Karpas-422 (cell line): ENCODE measurements around the gene FNDC3B. TPM values are rescaled to one million over a fixed set of nuclear protein-coding genes. Genes with fewer than 3 reads are reported as not detected.

Experiments used
- DNase-seq: peaks from one replicate; pipeline ENCODE4 v3.0.0-alpha.2; 2015
- H2AFZ ChIP-seq: fragments of 200-600 bp; sonication (generic); 2 replicates; pipeline ENCODE4 v1.6.1; 2014; ENCODE audit warnings: antibody characterized with exemption, low read length, mixed read lengths
- H3K27ac ChIP-seq: fragments of 200-600 bp; sonication (generic); 2 replicates; pipeline ENCODE4 v1.5.1; 2014; ENCODE audit warnings: mild to moderate bottlenecking, low read length, moderate library complexity
- H3K27me3 ChIP-seq: fragments of 200-600 bp; sonication (generic); 2 replicates; pipeline ENCODE4 v1.6.1; 2014; ENCODE audit warnings: low read length, mixed read lengths
- H3K36me3 ChIP-seq: fragments of 200-600 bp; sonication (generic); 2 replicates; pipeline ENCODE4 v1.6.1; 2014; ENCODE audit warnings: low read length, mixed read lengths; ENCODE audit not compliant: insufficient read depth
- H3K4me1 ChIP-seq: fragments of 200-600 bp; sonication (generic); 2 replicates; pipeline ENCODE4 v1.6.1; 2014; ENCODE audit warnings: mild to moderate bottlenecking, low read length, mixed read lengths
- H3K4me2 ChIP-seq: fragments of 200-600 bp; sonication (generic); 2 replicates; pipeline ENCODE4 v1.6.1; 2014; ENCODE audit warnings: low read length, low read depth, mild to moderate bottlenecking; ENCODE audit not compliant: poor library complexity, severe bottlenecking
- H3K4me3 ChIP-seq: fragments of 200-600 bp; sonication (generic); 2 replicates; pipeline ENCODE4 v1.5.1; 2014; ENCODE audit warnings: mild to moderate bottlenecking, antibody characterized with exemption, low read length, mixed read lengths
- H3K79me2 ChIP-seq: fragments of 200-600 bp; sonication (generic); 2 replicates; pipeline ENCODE4 v1.6.1; 2014; ENCODE audit warnings: mild to moderate bottlenecking, low read length, mixed read lengths
- H3K9ac ChIP-seq: fragments of 200-600 bp; sonication (generic); 2 replicates; pipeline ENCODE4 v1.6.0; 2014; ENCODE audit warnings: low read length
- H3K9me2 ChIP-seq: fragments of 200-600 bp; sonication (generic), shearing (Covaris generic); replicated peaks from 2 replicates; pipeline ENCODE4 v1.6.0; 2014; ENCODE audit warnings: mild to moderate bottlenecking, low read length, moderate library complexity; ENCODE audit not compliant: insufficient read depth
- H3K9me3 ChIP-seq: fragments of 300-700, 200-600 bp; sonication (generic); 2 replicates; pipeline ENCODE4 v1.6.1; 2014; ENCODE audit warnings: low read length, mixed read lengths
- H4K20me1 ChIP-seq: fragments of 200-600 bp; sonication (generic); 2 replicates; pipeline ENCODE4 v1.6.1; 2014; ENCODE audit warnings: mild to moderate bottlenecking, antibody characterized with exemption, low read length, low read depth; ENCODE audit not compliant: insufficient read depth
- total RNA-seq: library from RNA; depleted of rRNA; stranded (reverse); fragments of >200 nt; shearing (Covaris generic); gene quantifications from 2 replicates; pipeline ENCODE4 v1.2.3, GENCODE V29; 2014; ENCODE audit warnings: low replicate concordance

The FNDC3B gene
- total RNA-seq, 1 experiment from 2014 or later = 2.6 TPM

DNA sequence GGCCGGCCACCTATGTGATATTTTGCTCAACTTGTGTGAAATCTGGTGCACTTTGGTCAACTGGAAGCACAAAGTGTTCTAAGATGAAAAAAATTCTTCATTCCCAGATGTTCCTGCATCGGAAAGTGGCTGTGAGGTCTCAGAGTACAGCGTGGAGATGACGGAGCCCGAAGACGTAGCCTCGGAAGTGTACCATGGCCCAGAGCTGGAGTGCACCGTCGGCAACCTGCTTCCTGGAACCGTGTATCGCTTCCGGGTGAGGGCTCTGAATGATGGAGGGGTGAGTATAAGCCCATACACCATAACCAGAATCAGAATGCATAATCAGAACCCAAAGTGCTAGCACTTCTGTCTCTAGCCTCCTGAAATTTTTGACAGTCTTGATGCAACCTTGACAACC lies 304.6 kb downstream of the FNDC3B start:
- Histone ChIP-seq H3K4me3 (no peak overlapping the region), H3K9me3 (no peaks in the 10 kb centered on the region), H3K9me2 (no peaks in the 10 kb centered on the region), H3K4me2 (no peak overlapping the region), H4K20me1 (no peaks in the 10 kb centered on the region), H3K27me3 (no peaks in the 10 kb centered on the region), H3K9ac (no peak overlapping the region), H3K4me1 (no peaks in the 10 kb centered on the region), H3K79me2 (no peaks in the 10 kb centered on the region), H3K27ac (no peak overlapping the region), H3K36me3 (no peaks in the 10 kb centered on the region), H2AFZ (no peak overlapping the region)
- no peak for DNase-seq

DNA sequence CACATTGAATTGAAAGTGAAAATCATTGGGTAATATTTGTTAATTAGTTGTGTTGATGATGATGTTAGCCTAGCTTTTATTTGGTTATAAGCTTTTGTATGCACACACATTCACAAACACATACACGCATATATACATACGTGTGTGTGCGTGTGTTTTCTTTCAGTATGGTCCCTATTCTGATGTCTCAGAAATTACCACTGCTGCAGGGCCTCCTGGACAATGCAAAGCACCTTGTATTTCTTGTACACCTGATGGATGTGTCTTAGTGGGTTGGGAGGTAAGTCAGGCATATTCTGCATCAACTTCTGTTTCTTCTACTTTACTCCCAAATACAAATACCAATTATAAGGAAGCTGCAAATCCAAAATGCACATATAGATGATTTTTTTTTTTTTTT lies 306.8 kb downstream of the FNDC3B start:
- Histone ChIP-seq H3K9ac (no peak overlapping the region), H3K4me3 (no peak overlapping the region), H4K20me1 (no peaks in the 10 kb centered on the region), H3K79me2 (no peaks in the 10 kb centered on the region), H3K9me3 (no peaks in the 10 kb centered on the region), H3K4me1 (no peaks in the 10 kb centered on the region), H3K27me3 (no peaks in the 10 kb centered on the region), H3K9me2 (no peaks in the 10 kb centered on the region), H3K27ac (no peak overlapping the region), H3K4me2 (no peak overlapping the region), H2AFZ (no peak overlapping the region), H3K36me3 (no peaks in the 10 kb centered on the region)
- DNase-seq = no peak

DNA sequence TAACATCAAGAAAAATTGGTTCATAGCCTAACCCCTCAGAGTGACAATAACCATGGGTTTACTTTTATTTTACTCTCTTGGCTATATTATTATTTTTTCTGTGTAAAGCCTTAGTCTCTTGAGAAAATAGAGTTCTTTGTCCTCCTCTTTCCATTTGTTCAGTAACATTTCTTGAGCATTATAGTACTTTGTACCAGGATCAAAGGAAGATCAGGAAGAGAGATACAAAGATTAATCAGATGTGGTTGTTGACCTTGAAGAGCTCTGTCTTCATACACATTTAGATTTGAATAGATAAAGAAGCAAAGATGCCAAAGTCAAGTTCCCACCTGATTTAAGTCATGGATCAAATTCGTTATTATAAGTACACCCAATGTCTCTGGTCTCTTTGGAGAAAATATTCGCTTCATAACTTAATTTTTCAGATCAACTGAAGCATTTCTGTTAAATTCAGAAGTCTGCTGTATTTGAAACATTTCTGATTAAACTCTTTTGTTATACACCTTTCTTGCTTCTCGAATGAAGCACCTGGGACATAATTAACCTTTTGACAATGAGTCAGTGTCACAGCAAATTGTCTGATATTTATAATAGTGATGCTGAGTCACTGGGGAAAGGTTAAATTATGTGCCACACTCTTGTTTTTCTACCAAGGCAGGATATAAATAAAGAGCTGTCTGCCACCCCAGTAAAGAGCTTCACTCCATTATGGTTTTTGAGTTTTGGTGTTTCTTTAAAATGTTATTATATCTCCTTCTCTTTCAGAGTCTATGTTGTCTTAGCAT lies 308.7 kb downstream of the FNDC3B start:
- no peaks in the 10 kb centered on the region for H3K36me3 ChIP-seq

DNA sequence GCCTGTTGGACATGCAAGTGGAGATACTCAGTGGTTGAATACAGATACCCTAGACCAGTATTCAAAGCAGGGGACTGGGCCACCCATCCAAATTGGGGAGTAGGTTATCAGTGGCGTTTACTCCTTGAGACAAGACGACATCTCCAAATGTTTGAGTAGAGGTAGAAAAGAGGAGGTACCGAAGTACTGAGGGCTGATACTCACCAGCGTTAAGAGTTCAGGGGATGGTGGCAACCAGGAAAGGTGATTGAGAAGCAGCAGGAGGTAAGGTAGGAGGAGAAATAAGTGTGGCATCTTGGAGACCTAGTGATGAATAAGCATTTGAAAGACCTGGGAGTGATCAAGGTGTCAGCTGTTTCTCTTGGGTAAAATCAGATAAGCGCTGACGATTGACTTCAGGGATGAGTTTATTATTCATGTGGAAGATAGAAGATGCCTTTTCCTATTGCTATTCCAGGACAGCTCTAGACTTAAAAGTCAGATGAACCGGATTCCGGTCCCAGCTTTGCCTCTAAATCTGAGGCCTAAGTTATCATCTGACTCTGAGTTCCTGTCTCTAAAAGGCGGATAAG lies 312.6 kb downstream of the FNDC3B start:
- Histone ChIP-seq H3K27ac (no peak overlapping the region), H3K9me3 (no peaks in the 10 kb centered on the region), H3K27me3 (no peaks in the 10 kb centered on the region), H3K4me3 (no peak overlapping the region), H3K4me1 (no peaks in the 10 kb centered on the region), H3K36me3 (no peaks in the 10 kb centered on the region), H3K9me2 (no peaks in the 10 kb centered on the region), H3K9ac (no peak overlapping the region), H2AFZ (no peak overlapping the region), H3K79me2 (no peaks in the 10 kb centered on the region), H3K4me2 (no peak overlapping the region), H4K20me1 (no peaks in the 10 kb centered on the region)
- DNase-seq = no peak

More for the DNA sequence above, 308.7 kb downstream of the FNDC3B start:
- no peak for DNase-seq
- Histone ChIP-seq H3K27ac (no peak overlapping the region), H3K79me2 (no peaks in the 10 kb centered on the region), H3K9ac (no peak overlapping the region), H3K4me3 (no peak overlapping the region), H3K9me2 (no peaks in the 10 kb centered on the region), H2AFZ (no peak overlapping the region), H3K27me3 (no peaks in the 10 kb centered on the region), H3K4me2 (no peak overlapping the region), H3K4me1 (no peaks in the 10 kb centered on the region), H3K9me3 (no peaks in the 10 kb centered on the region), H4K20me1 (no peaks in the 10 kb centered on the region)

DNA sequence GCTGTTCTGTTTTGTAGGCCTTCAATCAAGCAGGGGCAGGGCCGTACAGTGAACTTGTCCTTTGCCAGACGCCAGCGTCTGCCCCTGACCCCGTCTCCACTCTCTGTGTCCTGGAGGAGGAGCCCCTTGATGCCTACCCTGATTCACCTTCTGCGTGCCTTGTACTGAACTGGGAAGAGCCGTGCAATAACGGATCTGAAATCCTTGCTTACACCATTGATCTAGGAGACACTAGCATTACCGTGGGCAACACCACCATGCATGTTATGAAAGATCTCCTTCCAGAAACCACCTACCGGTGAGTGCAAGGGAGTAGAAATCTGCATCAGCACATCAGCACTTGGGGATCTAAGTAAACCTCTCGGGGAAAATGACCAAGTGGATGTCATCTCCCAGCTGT lies 313.4 kb downstream of the FNDC3B start:
- Histone ChIP-seq H3K27me3 (no peaks in the 10 kb centered on the region), H2AFZ (no peak overlapping the region), H3K9ac (no peak overlapping the region), H3K9me3 (no peaks in the 10 kb centered on the region), H3K4me3 (no peak overlapping the region), H3K4me2 (no peak overlapping the region), H3K27ac (no peak overlapping the region), H3K4me1 (no peaks in the 10 kb centered on the region), H3K79me2 (no peaks in the 10 kb centered on the region), H3K36me3 (no peaks in the 10 kb centered on the region), H3K9me2 (no peaks in the 10 kb centered on the region), H4K20me1 (no peaks in the 10 kb centered on the region)
- no peak for DNase-seq

DNA sequence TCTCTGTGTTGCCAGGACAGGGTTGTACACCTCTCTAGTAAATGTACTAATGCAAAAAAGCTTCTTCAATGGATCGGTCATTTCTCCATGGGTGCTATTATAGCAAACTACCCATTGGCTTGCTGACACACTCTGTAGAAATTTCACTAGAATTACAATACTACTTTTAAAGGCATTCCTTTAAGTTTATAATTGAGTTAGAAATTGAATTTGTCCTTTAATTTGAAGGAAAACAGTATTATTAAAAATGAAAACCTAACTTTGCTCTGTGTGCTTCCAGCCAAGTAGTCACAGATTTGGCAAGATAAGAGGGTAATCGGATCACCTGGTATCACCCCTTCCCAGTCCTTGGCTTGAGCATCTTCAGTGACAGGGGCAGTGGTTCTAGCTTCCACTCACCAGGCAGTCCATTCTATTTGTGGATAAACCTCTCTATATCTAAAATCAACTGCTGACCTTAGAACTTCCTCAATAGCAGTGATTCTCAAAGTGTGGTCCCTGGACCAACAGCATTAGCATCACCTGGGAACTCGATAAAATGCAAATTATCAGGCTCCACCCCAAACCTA lies 315.6 kb downstream of the FNDC3B start:
- Histone ChIP-seq H3K79me2 (no peaks in the 10 kb centered on the region), H3K9ac (no peak overlapping the region), H3K4me3 (no peak overlapping the region), H3K4me2 (no peak overlapping the region), H3K36me3 (no peaks in the 10 kb centered on the region), H2AFZ (no peak overlapping the region), H3K27ac (no peak overlapping the region), H3K27me3 (no peaks in the 10 kb centered on the region), H4K20me1 (no peaks in the 10 kb centered on the region), H3K9me3 (no peaks in the 10 kb centered on the region), H3K4me1 (no peaks in the 10 kb centered on the region), H3K9me2 (no peaks in the 10 kb centered on the region)
- no peak for DNase-seq

DNA sequence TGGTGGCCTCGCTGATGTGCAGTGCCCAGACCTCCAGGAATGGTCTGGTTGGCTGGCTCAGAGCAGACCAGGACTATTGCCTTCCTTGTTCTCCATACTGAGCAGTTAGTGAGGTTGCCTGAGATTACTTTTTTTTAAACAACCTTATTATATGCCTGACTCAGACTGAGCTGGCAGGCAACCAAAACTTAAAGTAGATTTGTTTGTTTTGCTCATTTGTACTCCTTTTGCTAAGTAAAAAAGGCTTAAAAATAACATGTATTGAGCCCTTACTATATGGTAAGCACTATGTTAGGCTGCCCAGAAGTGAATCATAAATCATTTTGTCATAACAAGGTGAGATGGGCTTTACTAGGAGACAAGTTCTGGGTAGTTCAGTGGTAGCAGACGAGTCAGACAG lies 316.5 kb downstream of the FNDC3B start:
- Histone ChIP-seq H3K4me2 (no peak overlapping the region), H4K20me1 (no peaks in the 10 kb centered on the region), H3K27me3 (no peaks in the 10 kb centered on the region), H2AFZ (no peak overlapping the region), H3K4me1 (no peaks in the 10 kb centered on the region), H3K27ac (no peak overlapping the region), H3K4me3 (no peak overlapping the region), H3K9ac (no peak overlapping the region), H3K9me3 (no peaks in the 10 kb centered on the region), H3K79me2 (no peaks in the 10 kb centered on the region), H3K36me3 (no peaks in the 10 kb centered on the region), H3K9me2 (no peaks in the 10 kb centered on the region)
- DNase-seq = no peak

DNA sequence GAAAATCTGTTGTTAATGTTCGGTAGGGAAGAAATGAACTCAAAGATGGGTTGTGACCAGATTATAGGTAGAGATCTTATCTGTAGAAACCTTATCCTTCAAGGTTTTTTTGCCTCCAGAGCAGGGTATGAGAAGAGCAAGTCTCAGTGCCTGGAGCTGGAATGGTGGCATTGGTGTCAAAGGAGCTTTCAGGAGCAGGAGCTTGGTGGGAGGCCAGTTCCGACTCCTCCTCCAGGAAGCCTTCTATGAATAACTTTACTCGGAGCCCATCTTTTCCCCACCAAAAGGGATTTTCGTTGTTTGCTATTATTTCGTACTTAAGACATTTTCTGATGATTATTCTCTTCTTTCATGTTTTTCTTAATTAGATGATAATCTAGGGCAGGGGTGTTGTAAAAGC lies 317.0 kb downstream of the FNDC3B start:
- H4K20me1 ChIP-seq = no peaks in the 10 kb centered on the region
- H3K9me3 ChIP-seq = no peaks in the 10 kb centered on the region
- H3K79me2 ChIP-seq = no peaks in the 10 kb centered on the region
- H3K36me3 ChIP-seq = no peaks in the 10 kb centered on the region
- H3K27me3 ChIP-seq = no peaks in the 10 kb centered on the region
- DNase-seq = no peak
- no peak overlapping the region for H3K4me2 ChIP-seq
- no peak overlapping the region for H2AFZ ChIP-seq
- no peak overlapping the region for H3K27ac ChIP-seq
- no peaks in the 10 kb centered on the region for H3K4me1 ChIP-seq
- no peak overlapping the region for H3K9ac ChIP-seq
- H3K4me3 ChIP-seq = no peak overlapping the region
- H3K9me2 ChIP-seq = no peaks in the 10 kb centered on the region
